OCI-LY7 (cell line): ENCODE data around the gene CD99. TPM values are rescaled to one million over a fixed set of nuclear protein-coding genes. Genes with fewer than 3 reads are reported as not detected.
A peak's percentile ranks its signal among the peaks of the same experiment; 100 is the strongest.

Source experiments
- BruUV-seq: library from RNA; stranded (reverse); fragments of 400-500 nt; replicated peaks from 2 replicates; lab custom pipeline; 2021; lab: Mats Ljungman, UMichigan
- CTCF ChIA-PET: fragments of 300-600 bp; sonication (Branson Sonifier 250); formaldehyde crosslinking; loops from one replicate; lab custom pipeline; 2022; ENCODE audit warnings: antibody characterized with exemption; ENCODE audit not compliant: unreplicated experiment; lab: Charles Lee
- POLR2A ChIA-PET: fragments of 300-600 bp; sonication (Branson Sonifier 250); formaldehyde crosslinking; loops from one replicate; lab custom pipeline; 2022; ENCODE audit warnings: antibody characterized with exemption; lab: Charles Lee
- DNase-seq: peaks from one replicate; pipeline ENCODE4 v3.0.0-alpha.2; 2015; ENCODE audit warnings: low spot score
- H2AFZ ChIP-seq: fragments of 200-600 bp; sonication (generic), shearing (Covaris generic); 2 replicates; pipeline ENCODE4 v1.6.1; 2014; ENCODE audit warnings: mild to moderate bottlenecking, antibody characterized with exemption, low read length, moderate library complexity
- H3K27ac ChIP-seq: fragments of 200-600 bp; sonication (generic); 2 replicates; pipeline ENCODE4 v1.5.1; 2014; ENCODE audit warnings: mixed run types, low read depth, mild to moderate bottlenecking, moderate library complexity, low read length, inconsistent platforms; ENCODE audit not compliant: poor library complexity, severe bottlenecking
- H3K36me3 ChIP-seq: fragments of 200-600 bp; sonication (generic); 2 replicates; pipeline ENCODE4 v1.6.1; 2014; ENCODE audit warnings: mild to moderate bottlenecking, antibody characterized with exemption, low read length, moderate library complexity, mixed read lengths; ENCODE audit not compliant: insufficient read depth
- H3K4me1 ChIP-seq: fragments of 200-600 bp; sonication (generic); 2 replicates; pipeline ENCODE4 v1.5.1; 2014; ENCODE audit warnings: mild to moderate bottlenecking, low read length; ENCODE audit not compliant: insufficient read depth, poor library complexity, severe bottlenecking
- H3K4me2 ChIP-seq: fragments of 200-600 bp; sonication (generic); 2 replicates; pipeline ENCODE4 v1.6.1; 2014; ENCODE audit warnings: mild to moderate bottlenecking, low read length
- H3K4me3 ChIP-seq: fragments of 200-600 bp; sonication (generic); 2 replicates; pipeline ENCODE4 v1.5.1; 2014; ENCODE audit warnings: mild to moderate bottlenecking, low read depth, low read length; ENCODE audit not compliant: poor library complexity, severe bottlenecking
- H3K79me2 ChIP-seq: fragments of 200-600 bp; sonication (generic); 2 replicates; pipeline ENCODE4 v1.6.1; 2016; ENCODE audit warnings: low read depth, mild to moderate bottlenecking, low read length, moderate library complexity, mixed read lengths; ENCODE audit not compliant: insufficient read depth
- H3K9me2 ChIP-seq: fragments of 200-600 bp; sonication (generic); 2 replicates; pipeline ENCODE4 v1.6.1; 2016; ENCODE audit warnings: mild to moderate bottlenecking, low read length, mixed read lengths; ENCODE audit not compliant: insufficient read depth
- H3K9me3 ChIP-seq: fragments of 200-600 bp; sonication (generic); 2 replicates; pipeline ENCODE4 v1.6.1; 2014; ENCODE audit warnings: mild to moderate bottlenecking, mixed run types, low read length, mixed read lengths
- H4K20me1 ChIP-seq: fragments of 200-600 bp; sonication (generic); 2 replicates; pipeline ENCODE4 v1.6.1; 2014; ENCODE audit warnings: mild to moderate bottlenecking, antibody characterized with exemption, low read length, moderate library complexity, mixed read lengths; ENCODE audit not compliant: insufficient read depth
- CTCF ChIP-seq: fragments of 200-600 bp; sonication (generic); conservative IDR thresholded peaks from 2 replicates; pipeline ENCODE4 v1.5.1; 2014; ENCODE audit warnings: mild to moderate bottlenecking, antibody characterized with exemption, low read length, moderate library complexity, mixed read lengths
- EZH2phosphoT487 ChIP-seq: fragments of 200-600 bp; sonication (generic); IDR thresholded peaks from 2 replicates; pipeline ENCODE4 v1.6.1; 2018; ENCODE audit warnings: low read depth, borderline replicate concordance, mild to moderate bottlenecking, mixed run types, antibody characterized with exemption, low read length, moderate library complexity, mixed read lengths
- intact Hi-C: fragments of 100-400 bp; cut with micrococcal nuclease; formaldehyde crosslinking; loops from one replicate; pipeline ENCODE4 v1.10.0; 2022; ENCODE audit not compliant: unreplicated experiment
- total RNA-seq, 2 experiments: library from RNA; depleted of rRNA in 1 of 2; stranded (reverse); fragments of >200 nt in 1 of 2; shearing (Covaris generic) in 1 of 2; gene quantifications; 2 replicates each; pipeline ENCODE4 v1.2.3, GENCODE V29; 2014 to 2022

The CD99 gene
- total RNA-seq, 2 experiments from 2014 or later, result 80.7 to 119 TPM

GRCh38 chrX:2691543-2692220, 587 bp downstream of the CD99 start:
- H3K9me3 ChIP-seq, result no peaks in the 10 kb centered on the region
- TSS peak; percentile 68 for BruUV-seq
- no peaks in the 10 kb centered on the region for H3K36me3 ChIP-seq
- H3K79me2 ChIP-seq, result peaks cover 42% of the 10 kb centered on the region; the same call in 1 of the 2 replicates
- H3K27ac ChIP-seq, result peak overlapping the region; percentile 44
- no peaks in the 10 kb centered on the region for H3K9me2 ChIP-seq
- POLR2A ChIA-PET, result no interaction called here
- CTCF ChIA-PET, result no interaction called here
- no peaks in the 10 kb centered on the region; the same call in 1 of the 2 replicates for H4K20me1 ChIP-seq
- peaks cover 41% of the 10 kb centered on the region for H3K4me1 ChIP-seq
- peak; percentile 35 for DNase-seq
- no peak for TF ChIP-seq CTCF
- no peak for TF ChIP-seq EZH2phosphoT487
- H3K4me2 ChIP-seq, result peak overlapping the region; percentile 93
- intact Hi-C loops, result loop anchor here (2.0 to 10.0 kb wide), 3 partner anchors 15 to 177 kb away; no protein-coding TSS in a partner anchor
- peak overlapping the region; percentile 72 for H2AFZ ChIP-seq
- peak overlapping the region; percentile 77 for H3K4me3 ChIP-seq

GRCh38 chrX:2692221-2693112, 1.4 kb downstream of the CD99 start:
- Histone ChIP-seq H3K79me2 (peaks cover 50% of the 10 kb centered on the region; the same call in 1 of the 2 replicates), H3K4me3 (peak overlapping the region; percentile 77), H2AFZ (peak overlapping the region; percentile 72), H3K4me2 (peak overlapping the region; percentile 93), H3K9me3 (no peaks in the 10 kb centered on the region), H3K27ac (peak overlapping the region; percentile 44), H3K4me1 (peaks cover 49% of the 10 kb centered on the region), H3K9me2 (no peaks in the 10 kb centered on the region), H3K36me3 (no peaks in the 10 kb centered on the region), H4K20me1 (no peaks in the 10 kb centered on the region; the same call in 1 of the 2 replicates)
- BruUV-seq, result no TSS peak
- DNase-seq, result peak; percentile 38
- TF ChIP-seq EZH2phosphoT487 (no peak), CTCF (no peak)
- POLR2A ChIA-PET, result no interaction called here
- intact Hi-C loops, result loop anchor here (2.0 to 10.0 kb wide), 3 partner anchors 14 to 178 kb away; no protein-coding TSS in a partner anchor
- CTCF ChIA-PET, result no interaction called here
